ENCODE data around the gene KLHDC3. TPM values are rescaled to one million over a fixed set of nuclear protein-coding genes. Genes with fewer than 3 reads are reported as not detected.

KLHDC3 gene
- total and polyA plus RNA-seq, 2 of the 13 experiments (the other 11 are each of a cell fraction or from before 2014, with no cell fraction given): 78.3 to 91.5 TPM

- peaks cover 34% of the 10 kb centered on the region for H3K79me2 ChIP-seq (ENCODE audit: insufficient read depth, low read length)
- H3K9me3 ChIP-seq (ENCODE audit: low read length): no peaks in the 10 kb centered on the region
- H3K9ac ChIP-seq (ENCODE audit: insufficient read depth, low read depth, low read length): peak overlapping the region; percentile 82; the same call in 1 of the 2 replicates
- TF ChIP-seq RBM22 (optimal IDR thresholded peaks at IDR 0.05; ENCODE audit: low read length) (peak; percentile 35), ZNF557 (CRISPR knock-in tag; IDR thresholded peaks at IDR 0.05) (no peak), ZXDC (CRISPR knock-in tag; IDR thresholded peaks at IDR 0.05) (0 out of 2 replicates have a peak, but pooled peaks have one; percentile 10)
- H3K4me1 ChIP-seq (ENCODE audit: insufficient read depth, low read length): peaks cover 38% of the 10 kb centered on the region
- ATAC-seq: no peak
- POLR2A ChIA-PET: interaction anchor here (2.7 to 5.3 kb wide), 5 partner anchors 11 to 83 kb away, joined by 22 to 76 read pairs (median 43); partner anchors contain the start of genes CNPY3, KLC4, MRPL2 and PEX6
- in situ Hi-C loops (cut with HindIII; ENCODE audit: extremely low pct_ligation_motif_present, low pct_unique_long_range_greater_than_20kb): no loop called here
- H3K27me3 ChIP-seq (ENCODE audit: control insufficient read depth in 1 of 2, insufficient read depth in 2 of 2, low read length in 2 of 2): no peaks in the 10 kb centered on the region; a peak in 1 of 5 replicates
- H3K27ac ChIP-seq (ENCODE audit: extremely low read length, insufficient read depth, low read length): no peak overlapping the region
- BruUV-seq (replicated peaks): TSS peak; percentile 82
- no peak for DNase-seq (ENCODE audit: low spot score)
- intact Hi-C loops (cut with micrococcal nuclease; ENCODE audit: unreplicated experiment): loop anchor here (5.0 kb wide), 2 partner anchors 40 to 50 kb away; partner anchors contain the start of genes CUL7 and GNMT
- no peak for FAIRE-seq
- CTCF ChIA-PET (ENCODE audit: low intra/inter-chr PET ratio, low total read pairs): no interaction called here
- H3K4me3 ChIP-seq (replicated peaks in 1 of 3; ENCODE audit: insufficient read depth in 1 of 3, low read depth in 2 of 3, low read length in 3 of 3): peak overlapping the region; percentile 73 to 91 (median 88); a peak in 3 of 6 replicates
- H3K36me3 ChIP-seq (replicated peaks in 1 of 2; ENCODE audit: control insufficient read depth in 1 of 2, insufficient read depth in 2 of 2, low read length in 2 of 2): peaks cover 22 to 58% of the 10 kb centered on the region in 2 experiments
- peak overlapping the region; percentile 98 for H3K4me2 ChIP-seq (ENCODE audit: low read depth, low read length)
- H2AFZ ChIP-seq (ENCODE audit: low read length): no peak overlapping the region
- H4K20me1 ChIP-seq (ENCODE audit: insufficient read depth, low read length): no peaks in the 10 kb centered on the region
- 96% methylated on average over 6 of the region's 6 CpGs for WGBS (ENCODE audit: low lambda C conversion rate)
These were observed 1.7 kb upstream of the KLHDC3 start for GRCh38 chr6:43012364-43012763.
